ENCODE measurements around the gene SDK1.

The SDK1 gene

DNA sequence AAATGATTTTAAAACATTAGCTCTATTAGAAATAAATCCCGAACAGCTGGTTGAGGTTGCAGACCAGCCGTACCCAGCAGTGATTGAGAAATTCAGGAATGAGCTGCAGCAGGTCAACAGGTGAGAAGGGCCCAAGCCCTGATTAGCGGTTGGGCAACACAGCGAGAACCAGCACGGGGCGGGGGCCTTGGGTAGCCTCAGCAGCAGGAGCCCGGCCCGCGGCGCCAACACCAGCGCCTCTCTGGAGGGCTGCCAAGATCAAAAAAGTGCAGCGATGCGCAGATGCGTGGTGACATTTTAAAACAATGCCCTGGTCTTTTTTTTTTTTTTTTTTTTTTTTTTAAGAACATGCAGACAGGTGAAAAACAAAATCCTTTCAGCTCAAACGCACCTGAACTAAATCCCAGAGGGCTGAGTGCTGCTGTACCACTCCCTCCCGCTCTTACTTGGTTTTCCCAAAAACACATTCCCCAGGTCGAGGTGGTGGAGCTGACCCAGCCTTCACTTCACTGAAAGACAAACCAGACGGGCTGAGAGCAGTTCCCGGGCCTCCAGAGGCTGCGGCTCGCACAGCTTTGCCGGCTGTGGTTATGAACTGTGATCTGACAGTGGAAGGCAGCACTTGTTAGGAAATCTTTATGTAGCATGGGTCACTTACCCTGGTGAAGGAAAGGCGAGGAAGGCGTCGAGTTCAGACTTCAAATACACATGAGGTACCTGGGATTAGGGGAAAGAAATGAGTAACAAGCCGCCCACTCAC lies 579.4 kb downstream of the SDK1 start:
- no peak for DNase-seq (ENCODE audit: low read depth in 3 of 3)

DNA sequence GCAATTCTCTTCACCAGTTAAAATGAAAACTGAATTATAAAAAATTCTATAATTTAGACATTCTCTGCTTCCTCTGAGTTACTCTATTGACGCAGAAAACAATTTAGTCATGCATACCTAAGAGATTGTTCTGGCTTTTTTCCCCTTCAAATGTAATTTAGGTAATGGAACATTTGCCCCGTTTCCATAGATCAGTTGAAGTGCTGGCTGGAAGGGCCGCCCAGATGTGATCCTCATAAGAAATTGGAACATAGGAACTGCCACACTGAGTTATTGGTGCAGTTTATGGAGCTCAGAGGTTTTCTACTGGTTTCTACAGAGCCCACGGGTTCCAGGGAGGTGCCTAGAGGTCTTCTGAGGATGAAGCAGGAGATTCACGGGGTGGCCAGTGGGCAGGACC lies 581.7 kb downstream of the SDK1 start:
- DNase-seq (ENCODE audit: low read depth in 3 of 3) = no peak

DNA sequence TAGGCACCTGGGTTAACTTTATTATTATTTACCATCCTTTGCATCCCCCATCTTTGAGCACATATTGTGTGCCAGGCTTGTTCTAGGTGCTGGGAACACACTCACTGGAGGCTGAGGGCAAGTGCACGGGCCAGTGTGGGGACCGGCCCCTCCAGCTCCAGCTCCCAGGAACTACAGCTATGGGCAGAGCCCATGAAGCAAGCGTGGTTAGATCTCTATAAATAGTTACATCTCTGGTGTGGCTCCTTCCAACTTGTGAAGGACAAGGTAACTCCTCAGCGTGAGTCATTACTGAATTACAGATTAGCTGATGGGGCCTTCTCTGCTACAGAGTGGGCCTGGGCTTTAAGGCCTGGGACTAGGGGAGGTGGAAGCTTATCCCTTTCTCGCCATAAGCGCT lies 583.5 kb downstream of the SDK1 start:
- no peak for DNase-seq (ENCODE audit: low read depth in 3 of 3)

DNA sequence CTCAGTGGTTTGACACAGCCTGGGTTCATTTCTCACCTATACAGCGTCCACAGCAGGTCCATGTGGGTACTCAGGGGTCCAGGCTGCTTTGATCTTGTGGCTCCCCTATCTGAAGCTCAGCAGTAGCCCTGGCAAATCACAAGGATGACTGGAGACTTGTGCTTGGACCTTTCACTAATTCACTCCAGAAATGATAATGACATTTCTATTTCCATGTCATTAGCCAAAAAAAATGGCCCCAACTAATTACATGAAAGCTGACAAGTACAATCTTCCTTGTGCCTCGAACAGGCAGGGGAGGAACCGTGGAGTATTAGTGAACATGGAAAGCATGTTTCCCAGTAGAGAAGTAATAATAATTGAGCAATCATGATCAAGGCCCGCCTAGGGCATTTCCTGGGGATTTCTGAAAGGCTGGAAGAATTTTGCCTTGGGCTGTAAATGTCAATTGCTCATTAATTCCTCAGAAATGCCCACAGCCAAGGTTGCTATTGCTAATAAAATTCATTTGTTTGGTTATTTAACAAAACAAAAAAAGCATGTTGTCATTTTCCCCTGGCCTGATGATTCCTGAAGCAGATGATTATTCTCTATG lies 586.1 kb downstream of the SDK1 start:
- DNase-seq (ENCODE audit: low read depth in 3 of 3) = no peak

DNA sequence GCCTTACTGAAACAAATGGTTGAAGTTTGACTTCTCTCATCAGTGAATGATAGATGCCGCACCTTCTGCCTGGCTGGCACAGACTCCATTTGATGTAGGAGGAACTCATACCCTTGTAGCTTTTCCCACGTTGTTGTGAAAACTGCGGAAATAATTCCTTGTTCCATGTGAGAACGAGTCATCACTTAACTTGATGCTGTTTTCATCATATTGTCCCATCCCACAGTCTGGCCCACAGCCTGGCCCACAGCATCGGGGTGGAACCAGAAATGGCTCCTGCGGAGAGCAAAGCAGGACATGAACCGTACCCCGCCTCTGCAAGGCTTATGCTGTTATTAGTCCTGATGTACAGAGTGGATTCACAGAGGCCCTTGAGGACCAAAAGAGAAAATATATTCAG lies 587.0 kb downstream of the SDK1 start:
- no peak for DNase-seq (ENCODE audit: low read depth in 3 of 3)

DNA sequence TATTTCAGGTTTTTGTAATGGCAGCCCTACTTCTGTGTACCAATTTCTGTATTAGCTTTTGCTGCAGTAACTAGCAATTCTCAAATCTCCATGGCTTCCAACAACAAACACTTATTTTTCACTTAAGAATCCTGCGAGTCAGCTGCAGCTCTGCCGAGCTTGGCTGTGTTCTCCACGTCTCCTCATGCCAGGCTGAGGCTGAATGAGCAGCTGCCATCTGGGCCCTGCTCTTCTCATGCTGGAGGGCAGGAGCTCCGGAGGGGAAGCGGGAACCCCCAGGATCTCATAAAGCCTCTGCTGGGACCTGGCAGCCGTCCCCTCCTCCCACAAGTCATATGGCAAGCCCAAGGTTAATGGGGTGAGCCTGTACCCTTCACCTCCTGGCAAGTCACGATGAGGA lies 591.1 kb downstream of the SDK1 start:
- DNase-seq (ENCODE audit: low read depth in 3 of 3) = no peak

DNA sequence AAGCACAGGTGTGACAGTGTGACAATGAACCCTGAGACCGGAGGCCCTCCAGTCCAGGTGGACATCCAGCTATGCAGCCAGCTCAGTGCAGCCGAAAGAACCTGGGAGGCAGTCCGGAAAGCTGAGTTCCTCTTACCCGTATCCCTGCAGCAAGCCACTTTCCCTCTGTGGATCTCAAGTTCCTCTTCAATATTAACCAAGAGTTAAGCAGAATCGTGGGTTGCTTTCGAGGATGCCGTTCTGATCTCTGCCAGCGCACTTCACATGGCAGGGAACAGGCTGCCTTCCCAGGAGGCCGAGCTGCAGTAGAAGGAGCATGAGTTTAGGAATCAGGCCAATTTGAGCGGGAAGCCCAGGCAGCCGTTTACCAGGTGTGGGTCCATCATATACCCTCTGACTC lies 591.6 kb downstream of the SDK1 start:
- no peak for DNase-seq (ENCODE audit: low read depth in 3 of 3)

DNA sequence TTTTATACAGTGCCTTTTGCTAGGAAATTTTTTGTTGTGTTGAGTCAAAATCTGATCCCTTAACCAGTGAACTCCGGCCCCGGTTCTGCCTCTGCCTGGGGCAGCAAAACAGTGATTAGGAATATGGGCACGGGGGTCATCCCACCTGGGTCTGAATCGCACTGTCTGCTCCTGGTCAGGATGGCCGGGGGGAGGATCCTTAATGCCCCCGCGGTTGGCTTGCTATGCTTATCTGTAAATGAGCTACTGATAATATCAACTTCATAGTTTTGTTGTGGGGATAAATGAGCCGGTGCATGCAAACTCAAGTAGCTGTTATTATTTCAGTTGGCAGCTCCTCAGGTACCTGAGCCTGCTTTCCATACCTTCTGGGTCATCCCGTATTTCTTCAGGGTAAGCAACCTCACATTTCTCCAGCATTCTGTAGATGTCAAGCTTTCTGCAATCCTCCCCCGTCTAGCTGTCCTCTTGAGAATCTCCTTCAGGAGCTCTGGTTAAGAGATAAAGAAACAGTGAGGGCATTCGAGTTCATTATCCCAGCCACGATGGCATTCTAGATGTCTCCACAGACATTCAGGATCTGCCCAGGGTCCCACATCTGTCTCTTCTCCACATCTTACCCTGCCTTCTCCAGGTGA lies 592.2 kb downstream of the SDK1 start:
- no peak for DNase-seq (ENCODE audit: low read depth in 3 of 3)

DNA sequence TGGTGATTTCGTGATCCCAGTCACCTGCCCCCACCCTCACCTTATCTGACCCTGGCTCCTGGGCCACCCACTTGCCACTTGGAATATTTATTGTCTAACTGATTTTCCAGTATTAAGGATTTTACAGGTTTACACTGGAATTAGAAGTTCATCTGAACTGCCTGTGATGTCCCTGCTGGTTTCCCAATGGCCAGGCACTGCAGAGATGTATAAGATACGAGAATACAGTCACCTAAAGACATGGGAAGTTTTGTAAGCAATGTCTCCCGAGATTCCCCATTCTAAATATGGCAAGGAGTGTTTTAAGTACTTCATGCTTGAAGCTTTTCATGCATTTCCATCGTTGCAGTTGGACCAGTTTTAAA lies 592.7 kb downstream of the SDK1 start:
- DNase-seq (ENCODE audit: low read depth in 3 of 3) = no peak

DNA sequence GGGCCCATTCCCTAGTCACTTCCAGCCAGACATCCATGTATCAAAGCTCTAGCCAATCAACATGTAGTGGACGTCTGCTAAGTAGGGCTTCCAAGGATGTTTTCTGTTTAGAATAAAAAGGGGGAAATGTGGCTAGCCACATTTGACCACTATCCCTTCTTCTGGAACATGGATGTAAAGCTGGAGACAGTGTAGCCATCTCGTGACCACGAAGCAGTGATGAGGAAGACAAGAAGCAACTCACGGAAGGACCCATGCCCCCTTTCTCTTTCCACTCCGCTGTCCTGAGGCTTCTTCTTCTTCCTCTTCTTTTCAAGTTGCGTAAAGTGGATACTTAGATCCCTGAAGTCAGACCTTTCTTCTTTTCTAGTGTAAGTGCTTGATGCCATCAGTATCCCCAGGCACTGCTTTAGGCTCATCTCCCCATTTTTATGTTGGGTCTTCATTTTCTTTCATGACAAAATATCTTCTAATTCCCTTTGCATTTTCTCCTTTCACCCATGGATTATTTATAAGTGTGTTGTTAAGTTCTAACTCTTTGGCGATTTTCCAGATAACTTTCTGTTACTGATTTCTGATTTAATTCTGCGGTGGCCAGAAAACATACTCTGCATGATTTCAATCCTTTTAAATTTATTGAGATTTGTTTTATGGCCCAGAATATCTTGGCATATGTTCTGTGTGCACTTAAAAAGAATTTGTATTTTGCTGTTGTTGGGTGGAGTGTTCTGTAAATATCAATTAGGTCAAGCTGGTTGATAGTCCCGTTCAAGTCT lies 594.5 kb downstream of the SDK1 start:
- DNase-seq (ENCODE audit: low read depth in 3 of 3) = no peak

DNA sequence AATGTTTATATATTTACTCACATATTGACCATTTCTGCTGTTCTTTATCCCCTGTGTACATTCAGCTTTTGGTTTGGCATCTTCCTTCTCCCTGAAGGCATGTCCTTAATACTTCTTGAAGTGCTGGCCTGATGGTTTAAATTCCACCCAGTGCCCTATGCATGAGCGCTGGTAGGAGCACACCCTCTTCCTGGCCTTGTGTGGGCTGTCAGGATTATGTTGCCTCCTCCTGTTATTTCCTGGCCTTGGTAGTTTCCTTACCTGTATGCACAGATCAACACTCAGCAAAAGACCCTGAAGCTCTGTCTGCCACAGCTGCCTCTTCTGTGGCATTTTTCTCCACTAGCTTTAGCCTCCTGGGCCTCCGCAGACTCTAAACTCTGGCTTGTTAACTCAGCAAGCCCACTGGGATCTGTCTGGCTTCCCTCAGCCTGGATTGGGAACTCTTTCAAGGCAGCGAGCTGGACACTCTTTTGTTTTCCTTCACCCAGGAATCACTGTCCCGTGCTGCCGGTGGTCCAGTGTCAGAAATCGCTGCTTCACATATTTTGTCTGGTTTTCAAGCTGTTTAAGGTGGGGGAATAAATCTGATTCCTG lies 595.2 kb downstream of the SDK1 start:
- DNase-seq (ENCODE audit: low read depth in 3 of 3) = no peak

DNA sequence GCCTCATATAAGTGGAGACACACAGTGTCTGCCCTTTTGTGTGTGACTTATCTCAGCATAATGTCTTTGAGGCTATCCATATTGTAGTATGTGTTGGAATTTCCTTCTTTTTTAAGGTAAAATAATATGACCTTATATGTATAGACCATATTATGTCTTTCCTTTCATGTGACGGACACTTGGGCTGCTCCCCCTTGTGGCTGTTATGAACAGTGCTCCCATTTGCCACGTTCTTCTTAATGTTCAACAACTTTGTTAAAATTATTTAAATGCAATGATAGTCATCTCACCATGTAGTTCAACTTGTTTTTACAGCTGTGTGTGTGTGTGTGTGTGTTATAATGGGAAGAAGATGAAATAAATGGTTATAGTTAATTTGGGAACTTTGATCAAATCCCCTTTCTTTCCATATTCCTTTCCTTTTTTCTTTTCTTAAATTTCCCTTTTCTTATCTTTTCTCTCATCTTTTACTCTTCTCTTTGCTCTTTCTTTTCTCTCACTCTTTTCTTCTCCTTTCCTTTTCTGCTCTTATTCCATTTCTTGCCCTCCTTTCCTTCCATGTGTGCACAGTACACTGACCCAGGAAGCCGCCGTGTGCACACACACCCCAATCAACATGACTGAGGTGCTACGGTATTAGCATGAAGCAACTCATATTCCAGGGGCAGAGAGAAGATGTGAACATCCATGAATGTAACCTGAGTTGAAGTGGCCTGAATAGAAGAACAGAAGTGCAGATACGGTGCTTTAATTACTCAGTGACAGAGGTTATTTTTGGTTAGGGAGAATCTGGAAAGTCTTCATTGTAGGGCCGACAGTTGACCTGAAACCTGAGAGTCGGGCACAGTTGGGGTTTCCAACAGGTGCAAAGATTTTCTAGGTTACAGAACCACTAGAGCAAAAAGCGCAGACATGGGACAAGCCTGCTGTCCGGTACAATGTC lies 596.6 kb downstream of the SDK1 start:
- peak; percentile 6 to 17 (median 12) for DNase-seq (ENCODE audit: low read depth in 3 of 3)

DNA sequence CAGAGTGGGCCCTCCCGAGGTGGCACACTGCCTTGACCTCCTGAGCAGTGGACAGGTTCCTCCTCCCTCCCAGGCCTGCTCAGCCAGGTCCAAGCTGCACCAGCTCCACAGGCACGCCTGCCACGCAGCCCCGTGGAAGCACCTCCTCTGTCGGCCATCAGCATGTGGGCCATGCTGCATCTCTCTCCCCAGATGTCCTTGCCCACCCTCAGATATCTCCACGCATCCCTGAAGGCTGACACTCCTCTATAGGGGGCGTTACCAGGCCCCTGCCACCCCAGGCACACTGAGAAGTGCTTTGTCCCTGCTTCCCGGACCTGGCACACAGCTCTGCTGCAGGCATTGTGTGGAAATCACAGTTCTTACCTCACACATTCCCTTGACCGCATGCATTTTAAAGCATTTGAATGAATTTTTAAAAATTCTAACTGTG lies 598.5 kb downstream of the SDK1 start:
- no peak for DNase-seq (ENCODE audit: low read depth in 3 of 3)

DNA sequence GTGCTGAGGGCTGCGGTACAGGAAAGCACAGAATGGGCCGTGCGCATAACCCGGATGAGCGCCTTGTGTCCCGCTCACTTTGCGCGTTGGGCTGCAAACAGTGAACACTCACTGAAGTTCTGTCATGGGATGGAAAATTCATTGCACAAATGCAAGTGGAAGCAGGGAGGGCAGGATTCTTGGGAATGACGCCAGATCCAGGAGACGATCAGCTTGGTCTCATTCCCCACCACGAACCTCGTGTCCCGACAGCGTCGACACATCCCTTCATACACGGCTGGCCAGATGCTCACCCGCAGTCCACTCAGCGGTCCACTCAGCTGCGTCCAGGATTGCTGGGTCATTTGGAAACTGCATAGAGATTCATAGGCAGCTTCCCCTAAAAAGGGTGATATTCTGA lies 607.1 kb downstream of the SDK1 start:
- no peak for DNase-seq (ENCODE audit: low read depth in 3 of 3)

DNA sequence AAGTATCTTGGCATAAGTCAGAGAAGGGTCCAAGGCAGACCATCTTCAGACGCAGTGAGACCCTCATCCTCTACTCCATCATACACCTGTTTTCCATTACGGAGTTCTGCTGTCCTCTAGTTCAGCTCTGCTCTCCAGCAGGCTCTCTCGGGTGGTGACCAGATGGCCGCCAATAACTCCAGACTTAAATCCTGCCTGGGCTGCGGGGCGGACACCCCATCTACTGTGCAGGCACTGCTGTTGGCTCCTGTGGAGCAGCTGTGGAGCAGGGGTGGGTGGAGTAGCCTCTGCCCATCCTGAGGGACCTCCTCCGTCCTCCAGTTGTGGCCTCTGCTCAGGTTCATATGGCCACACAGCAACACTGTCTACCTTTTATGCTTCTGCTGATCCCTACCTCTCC lies 608.1 kb downstream of the SDK1 start:
- DNase-seq (ENCODE audit: low read depth in 3 of 3) = no peak

DNA sequence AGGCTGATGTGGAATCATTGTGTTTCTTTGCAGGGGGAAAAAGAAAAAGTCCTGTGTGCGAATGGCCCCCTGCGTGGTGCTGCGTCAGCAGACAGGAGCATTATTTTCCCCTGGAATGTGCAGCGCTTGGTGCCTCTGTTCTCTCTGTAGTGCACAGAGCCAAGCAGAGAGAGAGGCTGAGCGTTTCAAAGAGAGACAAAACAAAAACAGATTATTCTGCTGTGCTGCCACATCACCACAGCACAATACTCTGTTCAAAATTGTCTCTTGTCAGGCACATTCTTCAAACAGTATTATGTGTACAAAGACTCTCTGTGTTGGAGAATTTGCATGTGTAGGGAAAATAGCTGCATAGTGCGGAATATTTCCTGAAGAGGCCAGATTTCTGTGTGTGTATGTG lies 609.0 kb downstream of the SDK1 start:
- no peak for DNase-seq (ENCODE audit: low read depth in 3 of 3)

DNA sequence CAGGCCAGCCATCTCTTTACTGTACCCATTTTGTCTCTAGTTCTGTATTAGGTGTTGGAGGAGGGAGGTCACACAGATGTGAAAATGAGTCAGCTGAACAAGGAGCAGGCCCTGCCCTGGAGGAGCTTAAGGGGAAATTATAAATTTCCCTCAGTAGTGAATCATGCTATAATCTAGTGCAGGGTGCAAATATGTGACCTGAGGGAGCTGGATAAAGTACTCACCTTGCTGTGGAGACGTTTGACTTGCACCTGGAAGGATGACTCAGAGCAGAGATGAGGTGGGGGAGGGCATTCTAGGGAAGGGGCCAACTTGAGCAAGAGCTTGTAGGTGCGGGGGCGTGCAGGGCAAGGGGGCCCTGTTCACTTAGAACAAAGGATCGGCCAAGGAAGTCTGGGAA lies 610.6 kb downstream of the SDK1 start:
- DNase-seq (ENCODE audit: low read depth in 3 of 3) = no peak

DNA sequence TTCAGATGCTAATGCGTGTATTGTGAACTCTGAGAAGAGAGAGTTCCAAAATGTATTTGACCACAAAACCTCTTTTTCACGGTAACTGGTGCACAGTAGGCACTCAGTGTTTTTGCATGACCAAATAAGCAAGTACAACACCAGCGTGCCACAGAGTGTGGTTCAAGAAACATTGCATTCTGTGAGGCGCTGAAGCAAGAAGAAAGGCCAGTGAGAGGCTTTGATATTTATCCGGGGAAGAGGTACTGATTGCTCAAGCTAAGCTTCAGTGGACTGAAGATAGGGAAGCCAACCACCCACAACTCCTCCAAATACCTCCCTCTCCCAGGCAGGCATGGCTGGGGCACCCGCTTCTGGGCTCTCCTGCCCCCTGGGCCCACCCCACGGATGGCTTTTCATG lies 611.2 kb downstream of the SDK1 start:
- DNase-seq (ENCODE audit: low read depth in 3 of 3) = no peak

DNA sequence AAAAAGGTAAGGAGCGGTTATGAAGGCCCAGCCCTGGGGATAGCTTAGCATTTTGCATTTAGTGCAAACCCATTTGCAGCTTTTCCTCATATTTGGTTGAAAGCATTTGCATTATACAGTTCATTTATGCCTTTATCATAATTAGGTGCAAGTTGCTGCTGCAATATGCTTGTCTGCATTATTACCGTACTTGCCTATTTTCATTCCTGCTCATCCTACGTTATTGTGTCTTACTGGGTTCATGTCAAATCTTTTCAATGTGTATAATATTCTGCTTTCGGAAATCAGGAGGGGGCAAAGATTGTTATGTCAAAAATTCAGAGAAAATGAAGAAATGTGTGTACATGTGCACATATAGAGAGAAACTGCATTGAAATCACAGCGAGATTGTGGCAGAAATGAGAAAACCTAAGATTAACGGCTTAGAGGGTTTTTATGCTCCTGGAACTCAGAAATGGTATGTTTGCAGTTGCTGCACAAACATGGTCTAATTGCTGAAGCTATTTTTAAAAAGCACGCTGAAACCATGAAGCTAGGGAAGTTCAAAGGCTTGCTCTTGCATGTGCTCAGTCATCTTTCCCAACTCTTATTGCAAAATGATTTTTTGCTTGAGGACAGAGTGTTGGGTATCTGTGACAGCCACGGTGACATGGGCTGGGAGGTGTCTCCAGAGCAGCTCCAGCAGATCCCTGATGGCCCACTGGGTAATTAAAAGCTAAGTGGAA lies 613.2 kb downstream of the SDK1 start:
- DNase-seq (ENCODE audit: low read depth in 3 of 3) = no peak

DNA sequence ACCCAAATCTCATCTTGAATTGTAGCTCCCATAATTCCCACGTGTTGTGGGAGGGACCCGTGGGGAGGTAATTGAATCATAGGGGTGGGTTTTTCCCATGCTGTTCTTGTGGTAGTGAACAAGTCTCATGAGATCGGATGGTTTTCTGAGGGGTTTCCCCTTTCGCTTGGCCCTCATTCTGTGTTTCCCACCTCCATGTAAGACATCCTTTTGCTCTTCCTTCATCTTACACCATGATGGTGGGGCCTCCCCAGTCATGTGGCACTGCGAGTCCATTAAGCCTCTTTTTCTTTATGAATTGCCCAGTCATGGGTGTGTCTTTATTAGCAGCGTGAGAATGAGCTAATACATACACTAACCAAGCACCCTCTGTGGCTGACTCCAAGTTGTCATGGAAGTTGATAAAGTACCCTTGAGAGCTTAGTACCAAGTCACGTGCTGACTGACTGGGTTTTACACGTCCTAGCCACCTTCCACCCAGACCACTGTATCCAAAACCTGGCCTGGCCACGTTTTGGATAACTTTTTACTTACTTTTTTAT lies 614.4 kb downstream of the SDK1 start:
- DNase-seq (ENCODE audit: low read depth in 3 of 3) = no peak
